Measurements from ENCODE around the gene GPX4.
"Not testable (repeated sequence)": the region's sequence is repeated elsewhere in the genome, so short reads cannot be mapped to it uniquely, and the experiment has no call there.

The GPX4 gene

GRCh38 chr19:1113986-1114483, 10.2 kb downstream of the GPX4 start:
- DNase-seq (ENCODE audit: low read depth): no peak

DNA sequence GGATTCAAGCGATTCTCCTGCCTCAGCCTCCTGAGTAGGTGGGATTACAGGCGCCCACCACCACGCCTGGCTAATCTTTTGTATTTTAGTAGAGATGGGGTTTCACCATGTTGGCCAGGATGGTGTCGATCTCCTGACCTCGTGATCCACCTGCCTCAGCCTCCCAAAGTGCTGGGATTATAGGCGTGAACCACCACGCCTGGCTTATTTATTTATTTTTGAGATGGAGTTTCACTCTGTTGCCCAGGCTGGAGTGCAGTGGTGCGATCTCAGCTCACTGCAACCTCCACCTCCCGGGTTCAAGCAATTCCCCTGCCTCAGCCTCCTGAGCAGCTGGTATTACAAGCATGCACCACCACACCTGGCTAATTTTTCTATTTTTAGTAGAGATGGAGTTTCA, 10.9 kb downstream of the GPX4 start:
- DNase-seq (ENCODE audit: low read depth): not testable (repeated sequence)

GRCh38 chr19:1115646-1116420, 12.0 kb downstream of the GPX4 start:
- no peak for DNase-seq (ENCODE audit: low read depth)

DNA sequence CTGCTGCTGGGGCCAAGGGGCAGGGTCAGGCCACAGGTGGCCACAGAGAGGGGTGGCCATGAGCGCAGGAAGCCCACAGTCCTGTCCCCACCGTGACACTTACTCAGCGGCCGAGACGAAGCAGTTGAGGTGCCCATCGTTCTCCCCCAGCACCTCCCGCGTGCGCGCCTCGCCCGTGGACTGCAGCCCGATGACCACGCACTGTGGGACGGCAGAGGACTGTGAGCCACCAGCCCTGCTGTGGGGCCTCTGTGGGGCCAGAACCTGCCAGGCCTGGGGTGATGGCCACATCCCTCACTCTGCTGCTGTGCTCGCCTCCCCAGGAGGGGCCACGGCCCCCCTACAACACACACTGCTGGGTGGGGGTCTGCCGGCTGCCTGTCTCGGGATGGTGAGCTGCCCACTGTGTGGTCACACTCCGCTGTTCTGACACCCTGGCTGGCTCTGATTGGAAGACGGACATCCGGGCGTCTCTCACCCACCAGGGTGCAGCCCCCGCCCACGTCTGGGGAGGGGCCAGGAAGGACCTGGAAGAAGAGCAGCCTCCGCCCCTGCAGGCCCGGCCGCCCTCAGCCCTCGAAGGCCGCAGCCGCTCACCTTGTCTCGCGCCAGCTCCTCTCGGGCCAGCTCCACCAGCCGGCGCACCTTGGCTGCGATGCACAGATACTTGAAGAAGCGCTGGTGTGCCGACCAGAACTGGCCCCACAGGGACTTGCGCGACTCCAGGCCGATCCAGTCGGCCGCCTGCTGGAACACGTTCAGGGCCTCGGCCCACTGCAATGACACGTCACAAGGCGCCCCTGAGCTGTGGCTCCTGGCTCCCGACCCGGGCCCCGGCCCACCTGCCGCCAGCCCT, 13.2 kb downstream of the GPX4 start:
- DNase-seq (ENCODE audit: low read depth): no peak

GRCh38 chr19:1117654-1118053, 13.9 kb downstream of the GPX4 start:
- no peak for DNase-seq (ENCODE audit: low read depth)

DNA sequence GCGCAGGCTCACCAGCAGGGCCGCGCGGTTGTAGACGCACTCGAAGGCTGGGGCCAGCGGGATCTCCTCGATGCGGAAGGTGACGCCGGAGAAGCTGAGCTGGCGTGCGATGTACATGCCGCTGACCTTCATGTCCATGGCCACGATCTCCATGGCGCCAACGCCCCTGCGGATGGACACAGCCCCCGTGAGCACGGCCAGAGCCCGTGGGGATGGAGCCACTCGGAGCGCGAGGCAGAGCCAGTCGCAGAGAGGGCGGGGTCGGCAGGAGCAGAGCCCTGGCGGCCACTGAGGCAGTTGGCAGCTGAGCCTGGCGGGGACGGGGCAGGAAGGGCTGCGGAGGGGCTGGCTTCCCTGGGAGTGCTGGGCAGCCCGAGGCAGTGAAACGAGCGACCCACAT, 15.2 kb downstream of the GPX4 start:
- no peak for DNase-seq (ENCODE audit: low read depth)

- DNase-seq (ENCODE audit: low read depth): no peak
These were observed 15.9 kb downstream of the GPX4 start for GRCh38 chr19:1119475-1120217.

DNA sequence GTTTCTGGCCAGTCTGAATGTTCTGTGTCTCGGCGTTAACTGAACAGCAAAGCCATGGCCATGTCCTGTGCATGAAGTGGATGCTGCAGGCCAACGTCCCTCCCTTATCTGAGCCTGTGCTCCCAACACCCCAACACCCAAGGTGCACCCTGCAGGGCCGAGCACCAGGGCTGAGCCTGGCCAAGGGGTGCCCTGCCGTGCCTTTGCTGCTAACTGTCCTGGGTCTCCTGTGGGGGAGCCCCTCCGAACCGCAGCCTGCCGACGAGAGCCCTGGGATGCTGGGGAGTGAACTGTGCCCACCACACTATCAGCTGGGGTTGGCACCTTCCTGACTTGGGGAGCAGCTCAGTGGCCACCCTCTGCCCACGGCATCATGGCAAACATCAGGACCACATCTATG, 17.6 kb downstream of the GPX4 start:
- no peak for DNase-seq (ENCODE audit: low read depth)

DNA sequence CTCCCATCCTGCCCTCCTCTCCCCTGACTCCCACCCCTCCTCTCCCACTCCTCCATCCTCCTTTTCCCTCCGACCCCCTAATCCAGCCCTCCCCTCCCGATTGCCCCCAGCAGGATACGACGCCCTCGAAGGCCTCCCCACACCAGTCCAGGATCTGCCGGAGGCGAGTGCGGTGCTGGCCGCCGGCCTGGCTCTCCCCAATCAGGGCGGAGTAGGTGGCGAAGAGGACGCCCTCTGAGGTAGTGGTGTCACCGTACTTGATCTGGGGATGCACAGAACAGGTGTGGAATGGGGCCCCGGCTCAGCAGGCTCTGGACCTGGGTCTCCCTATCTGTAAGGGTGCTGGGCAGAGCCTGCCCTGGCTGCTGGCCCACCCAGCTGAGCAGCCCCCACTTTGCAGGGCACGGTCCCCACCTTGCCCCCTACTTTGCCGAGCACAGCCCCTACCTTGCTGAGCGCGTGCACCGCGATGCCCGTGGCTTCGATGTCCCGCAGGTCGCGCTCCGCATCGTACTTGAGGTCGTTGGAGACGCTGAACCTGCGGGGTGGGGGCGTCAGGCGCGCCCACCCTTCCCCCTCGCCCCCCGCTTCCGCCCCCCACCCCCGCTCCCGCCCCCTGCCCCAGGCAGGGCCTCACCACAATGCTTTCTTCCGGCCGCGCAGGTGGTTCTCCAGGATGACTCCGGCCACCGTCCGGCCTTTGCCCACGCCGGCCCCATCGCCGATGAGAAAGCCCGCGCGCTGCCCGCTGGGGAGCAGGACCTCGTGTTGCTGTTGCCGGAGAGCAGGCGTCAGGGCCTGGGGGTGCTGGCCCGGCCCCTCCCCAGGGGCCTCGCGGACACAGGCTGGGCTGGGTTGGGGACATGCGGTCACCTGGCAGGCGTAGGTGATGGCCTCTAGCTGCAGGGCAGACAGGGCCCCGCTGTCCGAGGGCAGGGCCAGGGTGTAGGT, 18.5 kb downstream of the GPX4 start:
- no peak for DNase-seq (ENCODE audit: low read depth)

GRCh38 chr19:1122972-1123363, 19.2 kb downstream of the GPX4 start:
- DNase-seq (ENCODE audit: low read depth): peak; percentile 79

DNA sequence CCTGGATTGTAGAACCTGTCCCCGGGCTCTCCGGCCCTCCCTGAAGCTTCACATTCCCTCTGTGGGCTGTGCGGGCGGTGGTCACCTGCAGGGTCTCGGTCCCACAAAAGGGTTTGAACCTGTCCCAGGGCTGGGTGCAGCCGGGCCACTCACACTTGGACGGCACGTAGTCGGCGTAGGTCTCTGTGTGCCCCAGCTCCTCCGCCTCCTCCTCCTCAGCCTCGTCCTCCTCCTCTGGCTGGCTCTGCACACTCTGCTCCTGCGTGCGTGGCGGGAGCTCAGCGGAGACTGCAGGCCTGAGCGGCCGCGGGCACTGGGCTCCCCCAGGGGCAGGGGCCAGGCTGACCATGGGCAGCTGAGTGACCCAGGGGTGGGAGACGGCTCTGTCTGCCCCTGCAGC, 19.6 kb downstream of the GPX4 start:
- DNase-seq (ENCODE audit: low read depth): no peak

GRCh38 chr19:1123885-1124677, 20.3 kb downstream of the GPX4 start:
- DNase-seq (ENCODE audit: low read depth): no peak

DNA sequence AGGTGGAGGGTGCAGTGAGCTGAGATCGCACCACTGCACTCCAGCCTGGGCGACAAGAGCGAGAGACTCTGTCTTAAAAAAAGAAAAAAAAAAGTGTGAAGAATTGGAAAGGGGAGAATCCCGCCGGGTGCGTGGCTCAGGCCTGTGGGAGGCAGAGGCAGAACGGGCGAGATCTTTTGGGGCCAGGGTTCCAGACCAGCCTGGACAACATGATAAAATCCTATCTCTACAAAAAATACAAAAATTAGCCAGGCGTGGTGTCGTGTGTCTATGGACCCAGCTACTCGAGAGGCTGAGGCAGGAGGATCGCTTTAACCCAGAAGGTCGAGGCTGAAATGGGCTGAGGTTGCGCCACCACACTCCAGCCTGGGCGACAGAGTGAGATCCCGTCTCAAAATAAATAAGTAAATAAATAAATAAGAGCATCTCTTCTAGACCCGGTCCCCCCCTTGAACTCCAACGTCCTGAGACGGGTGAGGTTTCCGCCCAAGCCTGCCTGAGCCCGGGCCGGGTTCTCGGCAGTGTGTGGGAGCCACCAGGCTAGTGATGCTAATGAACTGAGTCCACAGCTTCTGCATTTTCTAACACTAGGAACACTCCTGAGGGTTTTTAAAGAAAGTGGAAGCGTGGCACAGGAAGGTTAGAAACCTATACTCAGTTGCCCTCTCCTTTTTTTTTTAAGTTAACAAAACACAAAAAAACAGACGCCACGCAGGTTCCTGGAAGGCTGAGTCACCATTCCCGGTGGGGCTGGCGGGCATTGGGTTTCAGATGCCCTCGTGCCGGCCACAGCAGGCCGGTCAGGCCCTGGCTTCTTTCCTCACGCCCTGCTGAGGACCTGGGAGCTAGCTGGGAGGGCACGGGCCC, 22.0 kb downstream of the GPX4 start:
- DNase-seq (ENCODE audit: low read depth): peak; percentile 58

- no peak for DNase-seq (ENCODE audit: low read depth)
These were observed 23.4 kb downstream of the GPX4 start for GRCh38 chr19:1126984-1127760.

- DNase-seq (ENCODE audit: low read depth): no peak
These were observed 24.3 kb downstream of the GPX4 start for GRCh38 chr19:1128106-1128505.

- not testable (repeated sequence) for DNase-seq (ENCODE audit: low read depth)
These were observed 25.3 kb downstream of the GPX4 start for GRCh38 chr19:1129084-1129483.

DNA sequence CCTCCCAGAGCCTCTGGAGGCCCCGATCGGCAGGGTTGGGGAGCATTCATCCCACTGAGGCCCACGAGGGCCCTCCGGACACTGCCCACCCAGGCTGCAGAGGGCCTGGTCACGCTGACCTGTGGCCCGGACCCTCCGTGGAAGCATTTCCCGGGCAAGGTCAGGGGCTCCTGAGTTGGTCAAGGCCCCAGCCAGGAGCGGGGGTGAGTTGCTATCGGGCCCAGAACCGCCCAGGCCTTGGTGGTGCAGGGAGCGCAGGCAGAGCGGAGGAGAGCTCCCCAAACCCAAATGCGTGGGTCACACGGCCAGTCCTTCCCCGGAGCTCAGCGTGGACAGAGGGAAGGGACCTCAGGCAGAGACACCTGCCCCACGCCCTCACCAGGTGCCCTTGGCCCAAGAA, 25.7 kb downstream of the GPX4 start:
- DNase-seq (ENCODE audit: low read depth): no peak

All from amniotic epithelial cell (primary cell).